KBM-7 (cell line): ENCODE results near the gene FOXP1.

Experiments
- DNase-seq: peaks from one replicate; pipeline ENCODE4 v3.0.0-alpha.2; 2015
- in situ Hi-C: fragments of 300-500 bp; cut with MboI; formaldehyde crosslinking; loops from 2 replicates; pipeline ENCODE4 v1.14.3; 2020; ENCODE audit warnings: low sequenced_read_pairs, low pct_unique_long_range_greater_than_20kb, mixed read lengths

FOXP1 gene

GRCh38 chr3:71497367-71497897 is 86.1 kb downstream of the FOXP1 start:
- no peak for DNase-seq
- in situ Hi-C loops = no loop called here

- in situ Hi-C loops = no loop called here
- DNase-seq = peak; percentile 24
These were observed 87.6 kb downstream of the FOXP1 start for GRCh38 chr3:71495708-71496472.

GRCh38 chr3:71494212-71494611 is 89.3 kb downstream of the FOXP1 start:
- DNase-seq = no peak
- in situ Hi-C loops = no loop called here

- in situ Hi-C loops = no loop called here
- no peak for DNase-seq
These were observed 90.4 kb downstream of the FOXP1 start for GRCh38 chr3:71492974-71493771.

- no peak for DNase-seq
- in situ Hi-C loops = no loop called here
These were observed 91.0 kb downstream of the FOXP1 start for GRCh38 chr3:71492566-71492965.

- DNase-seq = no peak
- in situ Hi-C loops = no loop called here
These were observed 92.3 kb downstream of the FOXP1 start for GRCh38 chr3:71491154-71491752.

- no peak for DNase-seq
- in situ Hi-C loops = no loop called here
These were observed 92.8 kb downstream of the FOXP1 start for GRCh38 chr3:71490692-71491091.

- DNase-seq = no peak
- in situ Hi-C loops = no loop called here
These were observed 94.2 kb downstream of the FOXP1 start for GRCh38 chr3:71489315-71489761.

- no peak for DNase-seq
- in situ Hi-C loops = no loop called here
These were observed 94.6 kb downstream of the FOXP1 start for GRCh38 chr3:71488882-71489281.

GRCh38 chr3:71488391-71488809 is 95.1 kb downstream of the FOXP1 start:
- in situ Hi-C loops = no loop called here
- DNase-seq = no peak

GRCh38 chr3:71487418-71487817 is 96.1 kb downstream of the FOXP1 start:
- in situ Hi-C loops = no loop called here

GRCh38 chr3:71486831-71487230 is 96.7 kb downstream of the FOXP1 start:
- in situ Hi-C loops = no loop called here
- no peak for DNase-seq

More at GRCh38 chr3:71487418-71487817, 96.1 kb downstream of the FOXP1 start:
- peak; percentile 34 for DNase-seq

- in situ Hi-C loops = no loop called here
- DNase-seq = no peak
These were observed 97.6 kb downstream of the FOXP1 start for GRCh38 chr3:71485896-71486295.

- DNase-seq = no peak
- in situ Hi-C loops = no loop called here
These were observed 99.1 kb downstream of the FOXP1 start for GRCh38 chr3:71484452-71484851.

GRCh38 chr3:71484047-71484446 is 99.5 kb downstream of the FOXP1 start:
- in situ Hi-C loops = no loop called here

GRCh38 chr3:71482771-71483170 is 100.8 kb downstream of the FOXP1 start:
- in situ Hi-C loops = no loop called here
- DNase-seq = no peak

More at GRCh38 chr3:71484047-71484446, 99.5 kb downstream of the FOXP1 start:
- DNase-seq = no peak

- no peak for DNase-seq
- in situ Hi-C loops = no loop called here
These were observed 105.0 kb downstream of the FOXP1 start for GRCh38 chr3:71478568-71478967.

- in situ Hi-C loops = no loop called here
- no peak for DNase-seq
These were observed 106.6 kb downstream of the FOXP1 start for GRCh38 chr3:71476950-71477349.

- in situ Hi-C loops = no loop called here
- no peak for DNase-seq
These were observed 114.4 kb downstream of the FOXP1 start for GRCh38 chr3:71469138-71469435.
